Esophagus squamous epithelium (tissue), 4 donors: ENCODE data around the gene ZDHHC8.

Experiments
- POLR2A ChIP-seq, 4 donors: fragments of 450-650 bp; IDR thresholded peaks; one replicate each; pipeline ENCODE4 v1.6.1; 2017; ENCODE audit warnings: antibody characterized with exemption in 4 of 4, mild to moderate bottlenecking in 4 of 4, moderate library complexity in 3 of 4
- TF ChIP-seq, protein P1 (sequence below), 6 experiments: fragments of 450-650 bp in 4 of 6; fragments of 200-600 bp in 2 of 6; sonication (generic) in 2 of 6; IDR thresholded peaks; one replicate each; pipeline ENCODE4 v1.5.1; 2016 to 2019; ENCODE audit warnings: antibody characterized with exemption in 6 of 6, mild to moderate bottlenecking in 4 of 6, moderate library complexity in 4 of 6

DNA sequence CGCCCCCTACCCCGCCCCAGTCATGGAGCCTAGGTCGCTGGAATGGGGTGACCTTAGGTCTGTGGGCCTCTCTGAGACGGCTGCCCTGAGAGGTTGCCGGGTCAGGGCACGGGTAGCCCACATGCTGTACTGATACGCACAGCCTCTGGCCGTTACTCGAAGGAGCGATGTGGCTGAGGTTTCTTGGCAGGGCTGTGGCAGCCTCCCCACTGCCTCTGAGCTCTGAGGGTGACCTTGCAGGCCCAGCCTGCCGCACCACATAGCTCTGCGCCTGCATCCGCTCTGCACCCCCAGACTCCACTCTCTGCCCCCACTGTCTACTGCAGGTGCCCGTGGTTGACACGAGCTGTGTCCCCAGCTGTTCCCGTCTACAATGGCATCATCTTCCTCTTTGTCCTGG lies 7.3 kb downstream of the ZDHHC8 start:
- TF ChIP-seq, protein P1, sequence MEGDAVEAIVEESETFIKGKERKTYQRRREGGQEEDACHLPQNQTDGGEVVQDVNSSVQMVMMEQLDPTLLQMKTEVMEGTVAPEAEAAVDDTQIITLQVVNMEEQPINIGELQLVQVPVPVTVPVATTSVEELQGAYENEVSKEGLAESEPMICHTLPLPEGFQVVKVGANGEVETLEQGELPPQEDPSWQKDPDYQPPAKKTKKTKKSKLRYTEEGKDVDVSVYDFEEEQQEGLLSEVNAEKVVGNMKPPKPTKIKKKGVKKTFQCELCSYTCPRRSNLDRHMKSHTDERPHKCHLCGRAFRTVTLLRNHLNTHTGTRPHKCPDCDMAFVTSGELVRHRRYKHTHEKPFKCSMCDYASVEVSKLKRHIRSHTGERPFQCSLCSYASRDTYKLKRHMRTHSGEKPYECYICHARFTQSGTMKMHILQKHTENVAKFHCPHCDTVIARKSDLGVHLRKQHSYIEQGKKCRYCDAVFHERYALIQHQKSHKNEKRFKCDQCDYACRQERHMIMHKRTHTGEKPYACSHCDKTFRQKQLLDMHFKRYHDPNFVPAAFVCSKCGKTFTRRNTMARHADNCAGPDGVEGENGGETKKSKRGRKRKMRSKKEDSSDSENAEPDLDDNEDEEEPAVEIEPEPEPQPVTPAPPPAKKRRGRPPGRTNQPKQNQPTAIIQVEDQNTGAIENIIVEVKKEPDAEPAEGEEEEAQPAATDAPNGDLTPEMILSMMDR (IDR thresholded peaks at IDR 0.05), result no peak
- TF ChIP-seq POLR2A (IDR thresholded peaks at IDR 0.05), result no peak
